HUES64 (cell line): Measurements from ENCODE around the gene ARHGAP22.

Experiments
- H3K27ac ChIP-seq: 2 replicates; pipeline ENCODE4 v1.7.0; 2013; ENCODE audit warnings: low read depth, low read length, inconsistent platforms
- H3K27me3 ChIP-seq: 2 replicates; pipeline ENCODE4 v1.6.1; 2013; ENCODE audit warnings: mild to moderate bottlenecking, low read length; ENCODE audit not compliant: insufficient read depth
- H3K36me3 ChIP-seq: 2 replicates; pipeline ENCODE4 v1.6.1; 2013; ENCODE audit warnings: mild to moderate bottlenecking, low read length; ENCODE audit not compliant: insufficient read depth
- H3K4me1 ChIP-seq: 2 replicates; pipeline ENCODE4 v1.6.1; 2013; ENCODE audit warnings: mild to moderate bottlenecking, low read length, moderate library complexity; ENCODE audit not compliant: insufficient read depth
- H3K4me3 ChIP-seq: 2 replicates; pipeline ENCODE4 v1.5.1; 2013; ENCODE audit warnings: mild to moderate bottlenecking, low read length, moderate library complexity
- H3K9ac ChIP-seq: 2 replicates; pipeline ENCODE4 v1.6.1; 2013; ENCODE audit warnings: mild to moderate bottlenecking, low read depth, low read length
- H3K9me3 ChIP-seq: 2 replicates; pipeline ENCODE4 v1.6.1; 2013; ENCODE audit warnings: low read depth, low read length; ENCODE audit not compliant: insufficient read depth
- WGBS: fragments of 150-250, 120-280 bp; methylation state at CpG from one replicate; pipeline ENCODE4 v1.1.7; 2013; ENCODE audit warnings: missing lambda C conversion rate; 5-methylcytosine and 5-hydroxymethylcytosine counted together

Gene ARHGAP22

GRCh38 chr10:48523820-48524758 is 80.8 kb downstream of the ARHGAP22 start:
- no peak overlapping the region for H3K27ac ChIP-seq
- peaks cover 14% of the 10 kb centered on the region for H3K4me1 ChIP-seq
- peak overlapping the region; percentile 72 for H3K9ac ChIP-seq
- peaks cover 19% of the 10 kb centered on the region; the same call in 1 of the 2 replicates for H3K27me3 ChIP-seq
- H3K36me3 ChIP-seq, result no peaks in the 10 kb centered on the region
- no peaks in the 10 kb centered on the region for H3K9me3 ChIP-seq
- WGBS, result 4% methylated on average over 93 of the region's 93 CpGs
- H3K4me3 ChIP-seq, result peak overlapping the region; percentile 79

- H3K4me1 ChIP-seq, result peaks cover 14% of the 10 kb centered on the region
- WGBS, result under 1% methylated on average over 47 of the region's 47 CpGs
- H3K27me3 ChIP-seq, result peaks cover 19% of the 10 kb centered on the region; the same call in 1 of the 2 replicates
- H3K9me3 ChIP-seq, result no peaks in the 10 kb centered on the region
- H3K4me3 ChIP-seq, result peak overlapping the region; percentile 79
- no peak overlapping the region; the same call in 1 of the 2 replicates for H3K27ac ChIP-seq
- H3K36me3 ChIP-seq, result no peaks in the 10 kb centered on the region
- H3K9ac ChIP-seq, result peak overlapping the region; percentile 72
Measured at GRCh38 chr10:48523212-48523819, 81.6 kb downstream of the ARHGAP22 start.

- Histone ChIP-seq H3K27me3 (peaks cover 19% of the 10 kb centered on the region; the same call in 1 of the 2 replicates), H3K27ac (no peak overlapping the region), H3K4me1 (peaks cover 14% of the 10 kb centered on the region), H3K9ac (no peak overlapping the region), H3K4me3 (no peak overlapping the region), H3K9me3 (no peaks in the 10 kb centered on the region), H3K36me3 (no peaks in the 10 kb centered on the region)
- WGBS, result 84% methylated on average over 7 of the region's 7 CpGs
Measured at GRCh38 chr10:48522011-48522765, 82.7 kb downstream of the ARHGAP22 start.

GRCh38 chr10:48520594-48520993 is 84.3 kb downstream of the ARHGAP22 start:
- Histone ChIP-seq H3K27ac (no peak overlapping the region), H3K36me3 (no peaks in the 10 kb centered on the region), H3K9ac (no peak overlapping the region), H3K9me3 (peaks cover 5% of the 10 kb centered on the region; the same call in 1 of the 2 replicates), H3K4me1 (peaks cover 6% of the 10 kb centered on the region), H3K27me3 (peaks cover 19% of the 10 kb centered on the region; the same call in 1 of the 2 replicates), H3K4me3 (no peak overlapping the region)
- WGBS, result 85% methylated on average over 7 of the region's 7 CpGs

GRCh38 chr10:48520184-48520506 is 84.7 kb downstream of the ARHGAP22 start:
- 71% methylated on average over 3 of the region's 3 CpGs for WGBS
- no peak overlapping the region for H3K4me3 ChIP-seq
- no peaks in the 10 kb centered on the region for H3K36me3 ChIP-seq
- H3K4me1 ChIP-seq, result peaks cover 6% of the 10 kb centered on the region
- no peak overlapping the region for H3K27ac ChIP-seq
- H3K9ac ChIP-seq, result no peak overlapping the region
- H3K27me3 ChIP-seq, result peaks cover 19% of the 10 kb centered on the region; the same call in 1 of the 2 replicates
- H3K9me3 ChIP-seq, result peaks cover 10% of the 10 kb centered on the region

- no peaks in the 10 kb centered on the region for H3K36me3 ChIP-seq
- peaks cover 14% of the 10 kb centered on the region for H3K9me3 ChIP-seq
- peaks cover 19% of the 10 kb centered on the region; the same call in 1 of the 2 replicates for H3K27me3 ChIP-seq
- no peak overlapping the region for H3K9ac ChIP-seq
- H3K4me3 ChIP-seq, result no peak overlapping the region
- WGBS, result 91% methylated on average over 12 of the region's 12 CpGs
- H3K27ac ChIP-seq, result no peak overlapping the region
- peaks cover 6% of the 10 kb centered on the region for H3K4me1 ChIP-seq
Measured at GRCh38 chr10:48519481-48520183, 85.2 kb downstream of the ARHGAP22 start.

- no peak overlapping the region for H3K4me3 ChIP-seq
- peaks cover 19% of the 10 kb centered on the region; the same call in 1 of the 2 replicates for H3K27me3 ChIP-seq
- H3K9me3 ChIP-seq, result peaks cover 19% of the 10 kb centered on the region
- no peak overlapping the region for H3K9ac ChIP-seq
- WGBS, result 89% methylated on average over 4 of the region's 4 CpGs
- H3K36me3 ChIP-seq, result no peaks in the 10 kb centered on the region
- peaks cover 6% of the 10 kb centered on the region for H3K4me1 ChIP-seq
- H3K27ac ChIP-seq, result no peak overlapping the region
Measured at GRCh38 chr10:48518986-48519385, 85.9 kb downstream of the ARHGAP22 start.

GRCh38 chr10:48517911-48518811 is 86.7 kb downstream of the ARHGAP22 start:
- H3K4me1 ChIP-seq, result peaks cover 6% of the 10 kb centered on the region
- no peaks in the 10 kb centered on the region for H3K36me3 ChIP-seq
- H3K9me3 ChIP-seq, result peaks cover 22% of the 10 kb centered on the region
- no peak overlapping the region for H3K27ac ChIP-seq
- peaks cover 16% of the 10 kb centered on the region; the same call in 1 of the 2 replicates for H3K27me3 ChIP-seq
- H3K4me3 ChIP-seq, result no peak overlapping the region
- no peak overlapping the region for H3K9ac ChIP-seq
- WGBS, result 88% methylated on average over 13 of the region's 13 CpGs

GRCh38 chr10:48517482-48517881 is 87.4 kb downstream of the ARHGAP22 start:
- no peak overlapping the region for H3K9ac ChIP-seq
- no peaks in the 10 kb centered on the region for H3K36me3 ChIP-seq
- peaks cover 9% of the 10 kb centered on the region; the same call in 1 of the 2 replicates for H3K27me3 ChIP-seq
- no peak overlapping the region for H3K4me3 ChIP-seq
- peaks cover 22% of the 10 kb centered on the region for H3K9me3 ChIP-seq
- H3K27ac ChIP-seq, result no peak overlapping the region
- no peaks in the 10 kb centered on the region for H3K4me1 ChIP-seq
- 88% methylated on average over 9 of the region's 9 CpGs for WGBS

GRCh38 chr10:48516911-48517310 is 88.0 kb downstream of the ARHGAP22 start:
- Histone ChIP-seq H3K27me3 (0 out of 2 replicates have a peak, but pooled peaks cover 3% of the 10 kb centered on the region), H3K4me1 (no peaks in the 10 kb centered on the region), H3K9ac (no peak overlapping the region), H3K9me3 (peaks cover 22% of the 10 kb centered on the region), H3K36me3 (no peaks in the 10 kb centered on the region), H3K4me3 (no peak overlapping the region), H3K27ac (no peak overlapping the region)
- 100% methylated on average over 3 of the region's 3 CpGs for WGBS
